Liver (tissue), 9 donors: ENCODE measurements around the gene TMEM141. TPM values are rescaled to one million over a fixed set of nuclear protein-coding genes. Genes with fewer than 3 reads are reported as not detected.
"Not testable (repeated sequence)": the region's sequence is repeated elsewhere in the genome, so short reads cannot be mapped to it uniquely, and the experiment has no call there.

Source experiments
- DNase-seq: peaks from one replicate; pipeline ENCODE4 v3.0.0-alpha.2; 2017; ENCODE audit warnings: low spot score
- H3K27ac ChIP-seq, 2 donors: one replicate each; pipeline ENCODE4 v1.7.0; 2013; ENCODE audit warnings: inconsistent platforms in 2 of 2, low read length in 2 of 2, control low read depth in 1 of 2, low read depth in 1 of 2, mild to moderate bottlenecking in 1 of 2
- H3K27me3 ChIP-seq, 4 donors: one replicate each; pipeline versions ENCODE4 v1.6.1 to v1.7.0; 2013; ENCODE audit warnings: low read length in 3 of 4, inconsistent platforms in 1 of 4, mild to moderate bottlenecking in 1 of 4, moderate library complexity in 1 of 4; ENCODE audit not compliant: control insufficient read depth in 4 of 4, insufficient read depth in 4 of 4
- H3K36me3 ChIP-seq, 4 donors: one replicate each; pipeline versions ENCODE4 v1.6.1 to v1.7.0; 2013; ENCODE audit warnings: low read length in 3 of 4, mild to moderate bottlenecking in 3 of 4, low read depth in 1 of 4, moderate library complexity in 1 of 4; ENCODE audit not compliant: control insufficient read depth in 4 of 4, insufficient read depth in 3 of 4
- H3K4me1 ChIP-seq, 4 donors: one replicate each; pipeline versions ENCODE4 v1.6.1 to v1.7.0; 2013; ENCODE audit warnings: low read length in 3 of 4, mild to moderate bottlenecking in 3 of 4, moderate library complexity in 1 of 4; ENCODE audit not compliant: control insufficient read depth in 4 of 4, insufficient read depth in 4 of 4
- H3K4me3 ChIP-seq, 3 donors: one replicate each; pipeline versions ENCODE4 v1.6.1 to v1.7.0; 2013; ENCODE audit warnings: low read length in 3 of 3, control low read depth in 1 of 3, low read depth in 1 of 3, mild to moderate bottlenecking in 1 of 3
- H3K9ac ChIP-seq, 2 donors: one replicate each; pipeline ENCODE4 v1.7.0; 2013; ENCODE audit warnings: low read length in 2 of 2, mild to moderate bottlenecking in 2 of 2, moderate library complexity in 2 of 2, control low read depth in 1 of 2, low read depth in 1 of 2
- H3K9me3 ChIP-seq, 4 donors: one replicate each; pipeline versions ENCODE4 v1.6.1 to v1.7.0; 2013; ENCODE audit warnings: low read length in 3 of 4; ENCODE audit not compliant: control insufficient read depth in 4 of 4
- CTCF ChIP-seq: fragments of 150-350 bp; IDR thresholded peaks from 2 replicates; pipeline ENCODE4 v1.5.1; 2017; ENCODE audit warnings: improper control_type of control experiment, low read depth, low read length; ENCODE audit not compliant: missing input control
- EGR1 ChIP-seq, 2 donors: IDR thresholded peaks; 2 replicates each; pipeline ENCODE4 v1.6.1; 2016 to 2018; ENCODE audit warnings: antibody characterized with exemption in 2 of 2, low read depth in 2 of 2
- FOXA1 ChIP-seq: IDR thresholded peaks from 2 replicates; pipeline ENCODE4 v1.6.1; 2016; ENCODE audit warnings: antibody characterized with exemption
- FOXA2 ChIP-seq: IDR thresholded peaks from 2 replicates; pipeline ENCODE4 v1.6.1; 2016; ENCODE audit warnings: antibody characterized with exemption
- GABPA ChIP-seq, 2 donors: IDR thresholded peaks in 1 of 2; conservative IDR thresholded peaks in 1 of 2; 2 replicates each; pipeline ENCODE4 v1.6.1; 2016; ENCODE audit warnings: antibody characterized with exemption in 2 of 2, mild to moderate bottlenecking in 1 of 2, moderate library complexity in 1 of 2
- HNF4A ChIP-seq, 2 donors: conservative IDR thresholded peaks; 2 replicates each; pipeline ENCODE4 v1.6.1; 2016; ENCODE audit warnings: antibody characterized with exemption in 2 of 2, mild to moderate bottlenecking in 2 of 2
- HNF4G ChIP-seq: IDR thresholded peaks from 2 replicates; pipeline ENCODE4 v1.6.1; 2016; ENCODE audit warnings: antibody characterized with exemption
- RAD21 ChIP-seq, 2 donors: IDR thresholded peaks; 2 replicates each; pipeline ENCODE4 v1.6.1; 2016; ENCODE audit warnings: antibody characterized with exemption in 2 of 2, mild to moderate bottlenecking in 2 of 2
- REST ChIP-seq: IDR thresholded peaks from 2 replicates; pipeline ENCODE4 v1.6.1; 2016; ENCODE audit warnings: antibody characterized with exemption, mild to moderate bottlenecking
- RXRA ChIP-seq, 2 donors: IDR thresholded peaks; 2 replicates each; pipeline ENCODE4 v1.6.1; 2017 to 2018; ENCODE audit warnings: antibody characterized with exemption in 2 of 2, mild to moderate bottlenecking in 1 of 2
- SP1 ChIP-seq: IDR thresholded peaks from 2 replicates; pipeline ENCODE4 v1.6.1; 2018; ENCODE audit warnings: antibody characterized with exemption, mild to moderate bottlenecking
- TAF1 ChIP-seq: conservative IDR thresholded peaks from 2 replicates; pipeline ENCODE4 v1.6.1; 2016; ENCODE audit warnings: antibody characterized with exemption, mild to moderate bottlenecking
- WGBS: extraction: QIAGEN DNeasy Blood & Tissue Kit; methylation state at CpG from one replicate; pipeline ENCODE4 v1.1.7; 2013; 5-methylcytosine and 5-hydroxymethylcytosine counted together
- polyA plus RNA-seq, 2 donors: library from polyadenylated mRNA; stranded (reverse) in 1 of 2; unstranded in 1 of 2; fragments of 200-250 nt in 1 of 2; fragments of >200 nt in 1 of 2; fragmentation: Nextera tagmentation in 1 of 2; extraction: Ambion mirVana in 1 of 2; gene quantifications; one replicate each; pipeline versions ENCODE4 v1.2.1 to v1.2.3, GENCODE V29; 2013 to 2015
- total RNA-seq, 2 donors: library from RNA; depleted of rRNA; stranded (reverse); fragments of >200 nt; gene quantifications; one replicate each; pipeline ENCODE4 v1.2.3, GENCODE V29; 2014
- TF ChIP-seq, protein P1 (sequence below): IDR thresholded peaks from 2 replicates; pipeline ENCODE4 v1.6.1; 2016; ENCODE audit warnings: antibody characterized with exemption
- donor health status: healthy.
- donor health status: healthy.
- donor health status: healthy.
- donor health status: healthy.
- donor health status: healthy.

TMEM141 gene
- total and polyA plus RNA-seq, 4 donors: 32.2 to 74.7 (median 66.2) TPM

DNA sequence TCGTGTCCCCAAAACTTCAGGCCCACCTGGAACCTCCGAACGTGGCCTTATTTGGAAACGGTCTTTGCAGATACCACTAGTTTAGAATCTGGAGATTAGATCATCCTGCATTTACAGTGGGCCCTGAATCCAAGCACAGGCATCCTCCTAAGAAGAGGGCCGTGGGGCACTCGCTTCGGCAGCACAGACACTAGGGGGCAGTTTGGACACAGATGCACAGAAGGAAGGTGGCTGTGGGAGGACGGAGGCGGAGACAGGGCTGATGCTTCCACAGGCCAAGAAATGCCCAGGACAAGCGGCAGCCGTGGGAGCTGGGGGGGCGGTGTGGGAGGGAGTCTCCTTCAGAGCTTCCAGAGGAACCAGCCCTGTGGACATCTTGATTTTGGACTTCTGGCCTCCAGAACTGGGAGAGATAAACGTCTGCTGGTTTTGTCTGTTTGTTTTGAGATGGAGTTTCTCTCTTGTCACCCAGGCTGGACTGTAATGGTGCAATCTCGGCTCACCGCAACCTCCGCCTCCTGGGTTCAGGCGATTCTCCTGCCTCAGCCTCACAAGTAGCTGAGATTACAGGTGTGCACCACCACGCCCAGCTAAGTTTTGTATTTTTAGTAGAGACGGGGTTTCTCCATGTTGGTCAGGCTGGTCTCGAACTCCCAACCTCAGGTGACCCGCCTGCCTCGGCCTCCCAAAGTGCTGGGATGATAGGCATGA lies 30.2 kb upstream of the TMEM141 start:
- H3K4me1 ChIP-seq, DNase-seq, H3K27me3 ChIP-seq, H3K9me3 ChIP-seq, H3K27ac ChIP-seq, H3K9ac ChIP-seq, H3K36me3 ChIP-seq, H3K4me3 ChIP-seq: not testable (repeated sequence)
- WGBS: 46% methylated on average over 22 of the region's 22 CpGs
- TF ChIP-seq CTCF: peak; percentile 35
- peak in 1 of 2 donors; percentile 34 for TF ChIP-seq RAD21 (IDR thresholded peaks at IDR 0.05)

DNA sequence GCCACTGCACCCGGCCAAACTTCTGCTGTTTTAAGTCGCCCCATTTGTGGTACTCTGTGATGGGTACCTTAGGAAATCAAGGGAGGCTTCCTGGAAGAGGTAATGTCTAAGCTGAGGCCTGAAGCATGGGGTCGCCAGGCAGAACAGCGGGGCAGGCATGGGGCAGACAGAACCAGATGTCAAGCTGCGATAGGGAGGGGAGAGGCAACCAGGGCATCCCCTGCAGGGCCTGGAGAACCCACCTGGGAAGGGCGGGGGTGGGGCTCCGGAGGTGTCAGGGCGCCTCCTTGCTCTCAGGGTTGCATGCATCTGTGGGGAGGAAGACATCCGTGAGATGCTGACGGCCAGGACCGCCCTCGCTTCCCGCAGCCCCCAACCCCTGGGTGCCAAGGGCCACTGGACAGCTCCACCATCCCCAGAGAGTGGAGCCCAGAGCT lies 29.6 kb upstream of the TMEM141 start:
- no peaks in the 10 kb centered on the region for H3K36me3 ChIP-seq
- H3K9me3 ChIP-seq: no peaks in the 10 kb centered on the region
- no peak for DNase-seq
- H3K4me3 ChIP-seq: no peak overlapping the region
- H3K9ac ChIP-seq: no peak overlapping the region
- H3K27me3 ChIP-seq: no peaks in the 10 kb centered on the region
- no peaks in the 10 kb centered on the region for H3K4me1 ChIP-seq
- WGBS: 90% methylated on average over 13 of the region's 13 CpGs
- H3K27ac ChIP-seq: no peak overlapping the region
- TF ChIP-seq FOXA1 (no peak), TAF1 (no peak), FOXA2 (no peak), GABPA (IDR thresholded peaks at IDR 0.05 in 1 of 2, conservative IDR thresholded peaks at IDR 0.05 in 1 of 2) (no peak), RXRA (IDR thresholded peaks at IDR 0.05) (no peak), HNF4G (no peak), HNF4A (conservative IDR thresholded peaks at IDR 0.05) (no peak), SP1 (no peak)
- TF ChIP-seq, protein P1, sequence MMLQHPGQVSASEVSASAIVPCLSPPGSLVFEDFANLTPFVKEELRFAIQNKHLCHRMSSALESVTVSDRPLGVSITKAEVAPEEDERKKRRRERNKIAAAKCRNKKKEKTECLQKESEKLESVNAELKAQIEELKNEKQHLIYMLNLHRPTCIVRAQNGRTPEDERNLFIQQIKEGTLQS: no peak

DNA sequence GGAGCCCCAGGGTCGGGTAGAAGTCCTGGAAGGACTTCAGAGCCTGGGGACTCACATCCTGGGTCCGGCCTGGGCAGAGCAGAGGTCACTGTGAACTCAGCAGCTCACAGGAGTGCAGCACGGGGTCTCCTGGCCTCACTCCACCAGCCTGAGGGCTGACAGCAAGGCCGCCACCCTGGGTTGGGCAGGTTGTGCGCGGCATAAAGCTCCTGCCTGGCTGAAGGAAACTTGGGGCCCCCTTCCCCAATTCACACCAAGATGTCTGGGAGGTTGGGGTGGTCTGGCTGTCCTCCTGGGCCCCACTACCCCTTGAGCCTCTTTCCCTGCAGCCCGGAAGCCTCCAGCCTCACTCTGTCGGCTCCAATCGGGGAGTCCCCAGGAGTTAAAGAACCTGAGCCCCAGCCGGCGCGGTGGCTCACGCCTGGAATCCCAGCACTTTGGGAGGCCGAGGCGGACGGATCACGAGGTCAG lies 28.9 kb upstream of the TMEM141 start:
- 82% methylated on average over 17 of the region's 17 CpGs for WGBS
- no peak overlapping the region for H3K27ac ChIP-seq
- H3K9me3 ChIP-seq: no peaks in the 10 kb centered on the region
- H3K4me3 ChIP-seq: no peak overlapping the region
- no peaks in the 10 kb centered on the region for H3K36me3 ChIP-seq
- H3K9ac ChIP-seq: no peak overlapping the region
- H3K4me1 ChIP-seq: no peaks in the 10 kb centered on the region
- no peak for DNase-seq
- no peaks in the 10 kb centered on the region for H3K27me3 ChIP-seq
- TF ChIP-seq FOXA1 (no peak), EGR1 (IDR thresholded peaks at IDR 0.05; ENCODE audit: low read depth in 2 of 2) (no peak), CTCF (no peak), REST (no peak)
